Testis (tissue), 3 donors: ENCODE measurements around the gene KATNB1. TPM values are rescaled to one million over a fixed set of nuclear protein-coding genes. Genes with fewer than 3 reads are reported as not detected.

Experiments used
- DNase-seq: peaks from one replicate; pipeline ENCODE4 v3.0.0-alpha.2; 2019
- H3K27ac ChIP-seq, 2 donors: fragments of 200-600 bp; sonication (generic); one replicate each; pipeline ENCODE4 v1.5.1; 2019
- H3K27me3 ChIP-seq: fragments of 200-600 bp; sonication (generic); one replicate; pipeline ENCODE4 v1.5.1; 2019
- H3K36me3 ChIP-seq: fragments of 200-600 bp; sonication (generic); one replicate; pipeline ENCODE4 v1.5.1; 2017; ENCODE audit warnings: low read depth; ENCODE audit errors: missing control alignments
- H3K4me1 ChIP-seq: fragments of 200-600 bp; sonication (generic); one replicate; pipeline ENCODE4 v1.5.1; 2019
- H3K4me3 ChIP-seq, 2 donors: fragments of 200-600 bp; sonication (generic); one replicate each; pipeline ENCODE4 v1.5.1; 2017 to 2019
- H3K9me3 ChIP-seq: fragments of 200-600 bp; sonication (generic); one replicate; pipeline ENCODE4 v1.5.1; 2017
- POLR2A ChIP-seq: fragments of 450-650 bp; IDR thresholded peaks from one replicate; pipeline ENCODE4 v1.6.1; 2017; ENCODE audit warnings: antibody characterized with exemption, mild to moderate bottlenecking, moderate library complexity
- WGBS, 2 donors: methylation state at CpG; one replicate each; pipeline ENCODE4 v1.1.5; 2018; 5-methylcytosine and 5-hydroxymethylcytosine counted together
- intact Hi-C: fragments of 100-400 bp; cut with DNase I; formaldehyde crosslinking; loops from one replicate; pipeline ENCODE4 v1.15.1; 2023; ENCODE audit warnings: low total_unique reads
- polyA plus RNA-seq: library from polyadenylated mRNA; stranded (reverse); fragments of 350-450 nt; fragmentation: Illumina TruSeq; extraction: RNeasy Lipid Tissue Mini Kit (QIAGEN cat#74804); gene quantifications from one replicate; pipeline ENCODE4 v1.2.3, GENCODE V29; 2014; ENCODE audit warnings: low read depth, low replicate concordance; ENCODE audit not compliant: insufficient read depth
- total RNA-seq, 2 donors: library from RNA; depleted of rRNA; stranded (reverse); fragments of >200 nt; gene quantifications; one replicate each; pipeline ENCODE4 v1.2.3, GENCODE V29; 2016
- TF ChIP-seq, protein P1 (sequence below), 3 experiments: fragments of 450-650 bp in 2 of 3; fragments of 200-600 bp in 1 of 3; sonication (generic) in 1 of 3; IDR thresholded peaks; one replicate each; pipeline ENCODE4 v1.5.1; 2016 to 2019; ENCODE audit warnings: antibody characterized with exemption in 3 of 3, mild to moderate bottlenecking in 2 of 3, moderate library complexity in 1 of 3

The KATNB1 gene
- total and polyA plus RNA-seq, 3 donors from 2014 or later, result 52.7 to 105 (median 53.5) TPM

DNA sequence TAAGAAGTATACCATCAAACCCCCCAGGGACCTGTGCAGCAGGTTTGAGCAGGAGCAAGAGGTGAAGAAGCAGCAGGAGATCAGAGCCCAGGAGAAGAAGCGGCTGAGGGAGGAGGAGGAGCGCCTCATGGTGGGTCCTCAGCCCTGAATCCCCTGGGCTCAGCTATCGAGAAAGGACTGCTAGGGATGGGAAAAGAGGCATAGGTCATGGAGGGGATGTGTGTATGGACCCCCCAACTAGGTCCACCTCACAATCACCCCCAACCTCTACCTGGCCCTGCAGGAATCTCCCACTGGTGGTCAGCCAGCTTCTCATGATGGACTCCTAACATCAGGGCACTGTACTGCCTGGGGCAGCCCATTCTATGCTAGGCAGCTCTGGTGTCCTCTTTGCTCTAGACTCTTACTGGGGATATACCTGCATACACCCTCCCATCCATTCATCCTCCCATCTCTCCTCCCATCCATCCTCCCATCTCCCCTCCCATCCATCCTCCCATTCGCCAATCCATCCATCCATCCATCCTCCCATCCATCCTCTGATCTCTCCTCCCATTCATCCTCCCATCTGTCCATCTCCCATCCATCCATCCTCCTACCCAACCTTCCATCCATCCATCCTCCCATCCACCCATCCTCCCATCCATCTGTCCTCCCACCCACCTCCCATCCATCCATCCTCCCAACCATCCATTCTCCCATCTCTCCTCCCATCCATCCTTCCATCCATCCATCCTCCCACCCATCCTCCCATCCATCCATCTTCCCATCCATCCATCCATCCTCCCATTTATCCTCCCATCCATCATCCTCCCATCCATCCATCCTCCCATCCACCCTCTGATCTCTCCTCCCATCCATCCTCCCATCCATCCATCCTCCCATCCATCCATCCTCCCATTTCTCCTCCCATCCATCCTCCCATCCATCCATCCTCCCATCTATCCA is 30.4 kb upstream of the KATNB1 start:
- no peak overlapping the region for H3K27ac ChIP-seq
- H3K27me3 ChIP-seq, result no peaks in the 10 kb centered on the region
- DNase-seq, result no peak
- peaks cover 8% of the 10 kb centered on the region for H3K4me1 ChIP-seq
- no peaks in the 10 kb centered on the region for H3K9me3 ChIP-seq
- TF ChIP-seq, protein P1, sequence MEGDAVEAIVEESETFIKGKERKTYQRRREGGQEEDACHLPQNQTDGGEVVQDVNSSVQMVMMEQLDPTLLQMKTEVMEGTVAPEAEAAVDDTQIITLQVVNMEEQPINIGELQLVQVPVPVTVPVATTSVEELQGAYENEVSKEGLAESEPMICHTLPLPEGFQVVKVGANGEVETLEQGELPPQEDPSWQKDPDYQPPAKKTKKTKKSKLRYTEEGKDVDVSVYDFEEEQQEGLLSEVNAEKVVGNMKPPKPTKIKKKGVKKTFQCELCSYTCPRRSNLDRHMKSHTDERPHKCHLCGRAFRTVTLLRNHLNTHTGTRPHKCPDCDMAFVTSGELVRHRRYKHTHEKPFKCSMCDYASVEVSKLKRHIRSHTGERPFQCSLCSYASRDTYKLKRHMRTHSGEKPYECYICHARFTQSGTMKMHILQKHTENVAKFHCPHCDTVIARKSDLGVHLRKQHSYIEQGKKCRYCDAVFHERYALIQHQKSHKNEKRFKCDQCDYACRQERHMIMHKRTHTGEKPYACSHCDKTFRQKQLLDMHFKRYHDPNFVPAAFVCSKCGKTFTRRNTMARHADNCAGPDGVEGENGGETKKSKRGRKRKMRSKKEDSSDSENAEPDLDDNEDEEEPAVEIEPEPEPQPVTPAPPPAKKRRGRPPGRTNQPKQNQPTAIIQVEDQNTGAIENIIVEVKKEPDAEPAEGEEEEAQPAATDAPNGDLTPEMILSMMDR (IDR thresholded peaks at IDR 0.05), result no peak
- no peak for TF ChIP-seq POLR2A
- no peaks in the 10 kb centered on the region for H3K36me3 ChIP-seq
- H3K4me3 ChIP-seq, result no peak overlapping the region
- WGBS, 2 donors, result 82 to 98% methylated on average over 4 of the region's 4 CpGs
- intact Hi-C loops, result no loop called here

DNA sequence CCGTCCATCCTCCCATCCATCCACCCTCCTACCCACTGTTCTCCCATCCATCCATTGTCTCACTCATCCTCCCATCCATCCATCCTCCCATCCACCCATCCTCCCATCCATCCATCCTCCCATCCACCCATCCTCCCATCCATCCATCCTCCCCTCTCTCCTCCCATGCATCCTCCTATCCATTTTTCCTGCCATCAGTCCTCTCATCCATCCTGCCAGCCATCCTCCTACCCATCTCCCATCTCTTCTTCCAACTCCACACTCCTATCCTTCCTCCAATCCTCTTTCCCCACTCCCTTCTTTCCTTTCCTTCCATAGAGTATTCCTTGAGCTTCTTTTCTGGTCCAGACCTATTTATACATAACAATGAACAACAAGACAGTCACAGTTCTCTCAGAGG is 28.9 kb upstream of the KATNB1 start:
- 83 to 91% methylated on average over 1 of the region's 1 CpG for WGBS, 2 donors
- Histone ChIP-seq H3K4me3 (no peak overlapping the region), H3K27ac (no peak overlapping the region), H3K4me1 (no peaks in the 10 kb centered on the region), H3K36me3 (no peaks in the 10 kb centered on the region), H3K27me3 (no peaks in the 10 kb centered on the region), H3K9me3 (no peaks in the 10 kb centered on the region)
- no peak for TF ChIP-seq POLR2A
- TF ChIP-seq, protein P1 (IDR thresholded peaks at IDR 0.05), result no peak
- no peak for DNase-seq
- intact Hi-C loops, result no loop called here

DNA sequence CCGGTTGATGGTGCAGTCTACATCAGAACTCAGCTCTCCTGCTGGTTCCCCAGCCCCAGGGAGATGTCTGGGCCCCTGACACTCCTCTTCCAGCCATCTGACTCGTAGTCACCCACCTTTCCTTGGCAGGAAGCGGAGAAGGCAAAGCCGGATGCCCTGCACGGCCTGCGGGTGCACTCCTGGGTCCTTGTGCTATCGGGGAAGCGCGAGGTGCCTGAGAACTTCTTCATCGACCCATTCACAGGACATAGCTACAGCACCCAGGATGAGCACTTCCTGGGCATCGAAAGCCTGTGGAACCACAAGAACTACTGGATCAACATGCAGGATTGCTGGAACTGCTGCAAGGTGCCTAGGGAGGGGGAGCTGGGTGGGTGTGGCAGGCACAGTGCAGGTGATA is 28.2 kb upstream of the KATNB1 start:
- Histone ChIP-seq H3K4me3 (no peak overlapping the region), H3K9me3 (no peaks in the 10 kb centered on the region), H3K27ac (no peak overlapping the region), H3K4me1 (no peaks in the 10 kb centered on the region), H3K27me3 (no peaks in the 10 kb centered on the region), H3K36me3 (no peaks in the 10 kb centered on the region)
- TF ChIP-seq, protein P1 (IDR thresholded peaks at IDR 0.05), result no peak
- no peak for TF ChIP-seq POLR2A
- intact Hi-C loops, result no loop called here
- WGBS, 2 donors, result 87 to 88% methylated on average over 11 of the region's 11 CpGs
- DNase-seq, result no peak

DNA sequence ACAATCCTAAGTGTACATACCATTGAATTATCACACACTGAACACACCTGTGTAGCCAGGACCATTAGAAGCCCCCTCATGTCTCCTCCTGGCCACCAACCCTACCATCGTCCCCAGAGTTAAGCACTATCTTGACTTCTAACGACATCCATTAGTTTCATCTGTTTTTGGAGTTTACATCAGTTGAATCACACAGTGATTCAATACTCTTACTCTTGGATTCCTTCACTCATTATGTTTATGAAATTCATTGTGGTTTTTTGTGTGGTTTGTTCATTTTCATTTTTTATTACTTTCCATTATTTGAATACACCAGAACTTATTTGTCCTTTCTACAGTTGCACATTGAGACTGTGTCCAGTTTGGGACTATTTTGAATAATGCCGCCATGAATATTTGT is 27.4 kb upstream of the KATNB1 start:
- Histone ChIP-seq H3K36me3 (no peaks in the 10 kb centered on the region), H3K4me3 (no peak overlapping the region), H3K27ac (no peak overlapping the region), H3K4me1 (no peaks in the 10 kb centered on the region), H3K27me3 (no peaks in the 10 kb centered on the region), H3K9me3 (no peaks in the 10 kb centered on the region)
- intact Hi-C loops, result no loop called here
- DNase-seq, result no peak
- TF ChIP-seq POLR2A, result no peak
- TF ChIP-seq, protein P1 (IDR thresholded peaks at IDR 0.05), result no peak
- WGBS, 2 donors, result 88 to 98% methylated on average over 3 of the region's 3 CpGs
